Neural crest cell (in vitro differentiated cells): ENCODE results near the gene ZNF146. TPM values are rescaled to one million over a fixed set of nuclear protein-coding genes. Genes with fewer than 3 reads are reported as not detected.
"Not testable (repeated sequence)": the region's sequence is repeated elsewhere in the genome, so short reads cannot be mapped to it uniquely, and the experiment has no call there.

Source experiments
- DNase-seq: peaks from one replicate; pipeline ENCODE4 v3.0.0; 2021; ENCODE audit warnings: low read depth, mixed read lengths, low spot score
- H3K27ac Mint-ChIP-seq: one replicate; pipeline ENCODE4 v1.8.0; 2021; ENCODE audit warnings: mild to moderate bottlenecking, mixed read lengths; ENCODE audit not compliant: unreplicated experiment
- H3K27me3 Mint-ChIP-seq: 2 replicates; pipeline ENCODE4 v1.8.0; 2021; ENCODE audit warnings: low read depth, mild to moderate bottlenecking, mixed read lengths
- H3K36me3 Mint-ChIP-seq: 2 replicates; pipeline ENCODE4 v1.8.0; 2021; ENCODE audit warnings: low read depth, mild to moderate bottlenecking, mixed read lengths
- H3K4me1 Mint-ChIP-seq: 2 replicates; pipeline ENCODE4 v1.8.0; 2021; ENCODE audit warnings: mixed read lengths
- H3K4me3 Mint-ChIP-seq: one replicate; pipeline ENCODE4 v1.8.0; 2021; ENCODE audit warnings: mild to moderate bottlenecking, mixed read lengths
- H3K9me3 Mint-ChIP-seq: 2 replicates; pipeline ENCODE4 v1.8.0; 2021; ENCODE audit warnings: mixed read lengths
- CTCF ChIP-seq: fragments of 200-600 bp; sonication (generic); conservative IDR thresholded peaks from 2 replicates; pipeline ENCODE4 v1.5.0; 2021; ENCODE audit warnings: antibody characterized with exemption, mild to moderate bottlenecking
- total RNA-seq: library from RNA; stranded (reverse); gene quantifications from 2 replicates; pipeline ENCODE4 v1.2.1, GENCODE V29; 2021

ZNF146 gene
- total RNA-seq, 1 donor from 2014 or later: 88.0 TPM

GRCh38 chr19:36183245-36183628, 31.7 kb upstream of the ZNF146 start:
- TF ChIP-seq CTCF: no peak
- Mint-ChIP-seq H3K4me3 (no peak overlapping the region), H3K9me3 (no peaks in the 10 kb centered on the region), H3K36me3 (no peaks in the 10 kb centered on the region), H3K27me3 (no peaks in the 10 kb centered on the region), H3K4me1 (no peaks in the 10 kb centered on the region), H3K27ac (no peak overlapping the region)
- DNase-seq: no peak

GRCh38 chr19:36186722-36187121, 28.2 kb upstream of the ZNF146 start:
- H3K27me3 Mint-ChIP-seq, H3K4me3 Mint-ChIP-seq, H3K4me1 Mint-ChIP-seq, DNase-seq, H3K36me3 Mint-ChIP-seq, H3K9me3 Mint-ChIP-seq, H3K27ac Mint-ChIP-seq: not testable (repeated sequence)

GRCh38 chr19:36196249-36196648, 18.7 kb upstream of the ZNF146 start:
- no peak for DNase-seq
- no peaks in the 10 kb centered on the region for H3K9me3 Mint-ChIP-seq
- H3K27me3 Mint-ChIP-seq: no peaks in the 10 kb centered on the region
- no peak for TF ChIP-seq CTCF
- H3K4me3 Mint-ChIP-seq: no peak overlapping the region
- no peaks in the 10 kb centered on the region for H3K36me3 Mint-ChIP-seq
- no peaks in the 10 kb centered on the region for H3K4me1 Mint-ChIP-seq
- H3K27ac Mint-ChIP-seq: no peak overlapping the region

GRCh38 chr19:36198119-36198518, 16.8 kb upstream of the ZNF146 start:
- no peaks in the 10 kb centered on the region for H3K27me3 Mint-ChIP-seq
- H3K4me3 Mint-ChIP-seq: no peak overlapping the region
- no peak for DNase-seq
- peaks cover 3% of the 10 kb centered on the region for H3K36me3 Mint-ChIP-seq
- no peak overlapping the region for H3K27ac Mint-ChIP-seq
- no peaks in the 10 kb centered on the region for H3K4me1 Mint-ChIP-seq
- H3K9me3 Mint-ChIP-seq: no peaks in the 10 kb centered on the region
- TF ChIP-seq CTCF: no peak

GRCh38 chr19:36201684-36202083, 13.2 kb upstream of the ZNF146 start:
- H3K27ac Mint-ChIP-seq: no peak overlapping the region
- no peaks in the 10 kb centered on the region for H3K27me3 Mint-ChIP-seq
- no peak for DNase-seq
- H3K36me3 Mint-ChIP-seq: peaks cover 3% of the 10 kb centered on the region
- H3K4me3 Mint-ChIP-seq: no peak overlapping the region
- H3K9me3 Mint-ChIP-seq: no peaks in the 10 kb centered on the region
- no peaks in the 10 kb centered on the region for H3K4me1 Mint-ChIP-seq
- TF ChIP-seq CTCF: no peak

- no peak for DNase-seq
- H3K27me3 Mint-ChIP-seq: no peaks in the 10 kb centered on the region
- no peak for TF ChIP-seq CTCF
- H3K4me1 Mint-ChIP-seq: no peaks in the 10 kb centered on the region
- H3K9me3 Mint-ChIP-seq: no peaks in the 10 kb centered on the region
- no peak overlapping the region for H3K27ac Mint-ChIP-seq
- peaks cover 3% of the 10 kb centered on the region for H3K36me3 Mint-ChIP-seq
- H3K4me3 Mint-ChIP-seq: no peak overlapping the region
Observed at GRCh38 chr19:36203293-36203692, 11.6 kb upstream of the ZNF146 start.
